ENCODE results near the gene AFG1L. TPM values are rescaled to one million over a fixed set of nuclear protein-coding genes. Genes with fewer than 3 reads are reported as not detected.

AFG1L gene
- total and polyA plus RNA-seq, 2 experiments from 2014 or later: 4.1 to 8.7 TPM

DNA sequence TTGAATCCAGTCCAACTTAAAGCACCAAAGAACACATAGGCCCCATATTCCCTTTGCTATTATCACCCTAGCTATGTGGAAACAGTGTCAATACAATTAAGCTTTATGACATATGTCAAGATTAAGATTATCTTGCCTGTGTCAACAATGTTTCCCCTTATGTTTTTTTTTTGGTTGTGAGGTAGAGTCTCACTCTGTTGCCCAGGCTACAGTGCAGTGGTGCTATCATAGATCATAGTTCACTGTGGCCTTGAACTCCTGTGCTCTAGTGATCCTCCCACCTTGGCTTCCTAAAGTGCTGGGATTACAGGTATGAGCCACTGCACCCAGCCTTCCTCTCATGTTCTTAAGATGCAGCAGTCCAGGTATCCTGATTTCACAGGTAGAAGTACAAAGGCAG, 17.8 kb downstream of the AFG1L start:
- Mint-ChIP-seq H3K4me1 (peaks cover 6% of the 10 kb centered on the region; the same call in 2 of the 3 replicates), H3K9me3 (no peaks in the 10 kb centered on the region), H3K27ac (no peak overlapping the region), H3K27me3 (ENCODE audit: insufficient read depth, low read depth, poor library complexity) (peaks cover 7% of the 10 kb centered on the region), H3K36me3 (ENCODE audit: low read depth) (0 out of 3 replicates have a peak, but pooled peaks cover 3% of the 10 kb centered on the region), H3K4me3 (no peak overlapping the region)
- H3K27ac ChIP-seq (ENCODE audit: low read depth): no peak overlapping the region
- no peak overlapping the region for H2AFZ ChIP-seq
- TF ChIP-seq EZH2phosphoT487 (IDR thresholded peaks at IDR 0.05; ENCODE audit: unreplicated experiment) (no peak), CTCF (conservative IDR thresholded peaks at IDR 0.05; ENCODE audit: low read depth in 2 of 2) (no peak), ZNF114 (CRISPR knock-in tag; IDR thresholded peaks at IDR 0.05) (no peak)
- H4K20me1 ChIP-seq (replicated peaks; ENCODE audit: insufficient read depth): no peaks in the 10 kb centered on the region; the same call in 1 of the 2 replicates
- no peaks in the 10 kb centered on the region for H3K27me3 ChIP-seq (ENCODE audit: insufficient read depth)
- no peak overlapping the region for H3K4me2 ChIP-seq
- DNase-seq (ENCODE audit: low spot score) (no peak), ATAC-seq (no peak)
- no peaks in the 10 kb centered on the region for H3F3A ChIP-seq (replicated peaks; ENCODE audit: low read depth)
- H3K4me3 ChIP-seq: no peak overlapping the region
- H3K36me3 ChIP-seq (ENCODE audit: insufficient read depth): 0 out of 2 replicates have a peak, but pooled peaks cover 4% of the 10 kb centered on the region
- peaks cover 6% of the 10 kb centered on the region; the same call in 1 of the 2 replicates for H3K4me1 ChIP-seq (ENCODE audit: insufficient read depth)
- H3K9me2 ChIP-seq (ENCODE audit: insufficient read depth): no peaks in the 10 kb centered on the region
- H3K79me2 ChIP-seq (replicated peaks; ENCODE audit: insufficient read depth): no peaks in the 10 kb centered on the region

- H3K4me1 ChIP-seq (ENCODE audit: insufficient read depth): no peaks in the 10 kb centered on the region
- H3F3A ChIP-seq (replicated peaks; ENCODE audit: low read depth): no peaks in the 10 kb centered on the region
- Mint-ChIP-seq H3K9me3 (no peaks in the 10 kb centered on the region), H3K4me3 (no peak overlapping the region), H3K36me3 (ENCODE audit: low read depth) (0 out of 3 replicates have a peak, but pooled peaks cover 3% of the 10 kb centered on the region), H3K27ac (no peak overlapping the region), H3K27me3 (ENCODE audit: insufficient read depth, low read depth, poor library complexity) (peaks cover 2% of the 10 kb centered on the region), H3K4me1 (0 out of 3 replicates have a peak, but pooled peaks cover 2% of the 10 kb centered on the region)
- no peak overlapping the region for H3K27ac ChIP-seq (ENCODE audit: low read depth)
- H3K9me2 ChIP-seq (ENCODE audit: insufficient read depth): peaks cover 3% of the 10 kb centered on the region; the same call in 1 of the 2 replicates
- no peak overlapping the region for H3K4me2 ChIP-seq
- no peak overlapping the region for H2AFZ ChIP-seq
- TF ChIP-seq ZNF114 (CRISPR knock-in tag; IDR thresholded peaks at IDR 0.05) (no peak), NANOG (IDR thresholded peaks at IDR 0.05; ENCODE audit: borderline replicate concordance) (no peak), ZNF331 (CRISPR knock-in tag; IDR thresholded peaks at IDR 0.05; ENCODE audit: low read depth) (no peak), ETS1 (IDR thresholded peaks at IDR 0.05) (no peak)
- H4K20me1 ChIP-seq (replicated peaks; ENCODE audit: insufficient read depth): no peaks in the 10 kb centered on the region
- ATAC-seq: no peak
- no peak overlapping the region for H3K4me3 ChIP-seq
- H3K79me2 ChIP-seq (replicated peaks; ENCODE audit: insufficient read depth): no peaks in the 10 kb centered on the region
- no peaks in the 10 kb centered on the region for H3K27me3 ChIP-seq (ENCODE audit: insufficient read depth)
- H3K36me3 ChIP-seq (ENCODE audit: insufficient read depth): 0 out of 2 replicates have a peak, but pooled peaks cover 4% of the 10 kb centered on the region
- no peak for DNase-seq (ENCODE audit: low spot score)
These were observed 26.4 kb downstream of the AFG1L start for GRCh38 chr6:108321253-108321747.

DNA sequence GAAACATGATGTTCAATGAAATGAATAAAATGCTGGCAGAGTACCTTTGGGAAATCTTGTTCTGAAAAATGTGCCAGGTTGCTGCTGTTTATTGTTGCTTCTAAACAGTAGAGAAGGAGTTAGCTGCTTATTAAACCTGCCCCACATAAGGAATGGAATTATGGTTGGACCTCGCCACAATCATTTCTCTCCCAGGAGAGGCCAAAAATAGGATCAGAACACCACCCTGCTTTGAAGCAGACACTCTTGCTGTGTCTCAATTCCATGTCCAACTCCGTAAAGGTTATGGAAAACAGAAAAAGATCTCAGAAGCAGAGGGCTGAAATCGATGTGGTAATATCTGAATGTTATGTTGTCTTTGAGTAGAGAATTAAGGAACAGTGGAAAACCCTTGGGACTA, 27.9 kb downstream of the AFG1L start:
- ATAC-seq (no peak), DNase-seq (ENCODE audit: low spot score) (no peak)
- Mint-ChIP-seq H3K9me3 (no peaks in the 10 kb centered on the region), H3K4me3 (no peak overlapping the region), H3K27me3 (ENCODE audit: insufficient read depth, low read depth, poor library complexity) (peaks cover 2% of the 10 kb centered on the region), H3K4me1 (0 out of 3 replicates have a peak, but pooled peaks cover 2% of the 10 kb centered on the region), H3K36me3 (ENCODE audit: low read depth) (0 out of 3 replicates have a peak, but pooled peaks cover 3% of the 10 kb centered on the region), H3K27ac (no peak overlapping the region)
- H3K27me3 ChIP-seq (ENCODE audit: insufficient read depth): no peaks in the 10 kb centered on the region
- no peak overlapping the region for H2AFZ ChIP-seq
- TF ChIP-seq REST (IDR thresholded peaks at IDR 0.05; ENCODE audit: unreplicated experiment): no peak
- H3K27ac ChIP-seq (ENCODE audit: low read depth): no peak overlapping the region
- no peaks in the 10 kb centered on the region for H3K4me1 ChIP-seq (ENCODE audit: insufficient read depth)
- H3F3A ChIP-seq (replicated peaks; ENCODE audit: low read depth): no peaks in the 10 kb centered on the region
- H3K9me2 ChIP-seq (ENCODE audit: insufficient read depth): peaks cover 3% of the 10 kb centered on the region; the same call in 1 of the 2 replicates
- no peak overlapping the region for H3K4me2 ChIP-seq
- no peaks in the 10 kb centered on the region for H3K36me3 ChIP-seq (ENCODE audit: insufficient read depth)
- H3K4me3 ChIP-seq: no peak overlapping the region
- no peaks in the 10 kb centered on the region for H4K20me1 ChIP-seq (replicated peaks; ENCODE audit: insufficient read depth)
- H3K79me2 ChIP-seq (replicated peaks; ENCODE audit: insufficient read depth): no peaks in the 10 kb centered on the region

Data from GM23338 (cell line).